Forelimb muscle (tissue), 1 donor: ENCODE results near the gene KRTAP4-9. TPM values are rescaled to one million over a fixed set of nuclear protein-coding genes. Genes with fewer than 3 reads are reported as not detected.
"Not testable (repeated sequence)": the region's sequence is repeated elsewhere in the genome, so short reads cannot be mapped to it uniquely, and the experiment has no call there.

Experiments used
- DNase-seq: peaks from one replicate; pipeline ENCODE4 v3.0.0-alpha.2; 2013; ENCODE audit warnings: low read depth
- polyA plus RNA-seq: library from polyadenylated mRNA; unstranded; fragments of 120-200 nt; gene quantifications from one replicate; pipeline ENCODE4 v1.2.1, GENCODE V29; 2013; ENCODE audit not compliant: insufficient read length

KRTAP4-9 gene
- polyA plus RNA-seq, 1 donor = not detected

DNA sequence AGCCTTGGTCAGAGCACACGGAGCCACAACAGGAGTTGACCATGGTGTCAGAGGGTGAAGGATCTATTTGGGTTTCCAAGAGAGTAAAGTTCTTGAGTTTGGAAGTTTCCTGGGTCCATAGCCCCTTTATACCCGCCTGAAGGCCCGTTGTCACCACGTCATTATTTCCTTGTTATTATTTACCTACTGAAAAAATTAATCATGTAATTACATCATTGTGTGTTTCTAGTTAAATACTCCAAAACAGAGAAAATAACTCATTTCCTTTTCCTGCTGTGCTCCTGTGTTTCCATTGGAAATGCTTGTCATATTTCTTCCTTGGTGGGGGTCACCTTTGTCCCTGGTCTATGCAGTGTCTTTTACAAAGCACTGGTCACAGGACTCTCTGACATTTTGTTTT, 7.1 kb upstream of the KRTAP4-9 start, which contains the start of gene KRTAP4-8:
Gene KRTAP4-8 (minus strand): TSS at position 101 of the 400 bp plus-strand sequence. CDS start 58 bp downstream, at position 43.
- DNase-seq = no peak

DNA sequence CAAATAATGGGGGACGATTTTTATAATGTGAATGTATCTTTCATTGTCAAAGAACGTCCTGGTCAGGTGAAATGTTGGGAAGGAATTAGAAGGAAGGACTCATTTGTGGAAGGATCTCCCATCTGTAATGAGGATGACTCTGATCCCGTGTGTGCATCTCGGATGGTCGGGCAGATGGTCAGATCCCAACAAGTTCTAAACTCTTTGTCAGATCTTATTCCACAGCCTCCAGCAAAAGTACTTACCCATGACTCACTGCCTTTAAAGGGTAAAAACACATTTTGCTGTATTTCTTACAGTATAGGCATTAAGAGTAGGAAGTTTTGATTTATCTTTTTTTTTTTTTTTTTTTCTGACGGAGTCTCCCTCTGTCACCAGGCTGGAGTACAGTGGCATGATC, 6.7 kb upstream of the KRTAP4-9 start:
- no peak for DNase-seq

DNA sequence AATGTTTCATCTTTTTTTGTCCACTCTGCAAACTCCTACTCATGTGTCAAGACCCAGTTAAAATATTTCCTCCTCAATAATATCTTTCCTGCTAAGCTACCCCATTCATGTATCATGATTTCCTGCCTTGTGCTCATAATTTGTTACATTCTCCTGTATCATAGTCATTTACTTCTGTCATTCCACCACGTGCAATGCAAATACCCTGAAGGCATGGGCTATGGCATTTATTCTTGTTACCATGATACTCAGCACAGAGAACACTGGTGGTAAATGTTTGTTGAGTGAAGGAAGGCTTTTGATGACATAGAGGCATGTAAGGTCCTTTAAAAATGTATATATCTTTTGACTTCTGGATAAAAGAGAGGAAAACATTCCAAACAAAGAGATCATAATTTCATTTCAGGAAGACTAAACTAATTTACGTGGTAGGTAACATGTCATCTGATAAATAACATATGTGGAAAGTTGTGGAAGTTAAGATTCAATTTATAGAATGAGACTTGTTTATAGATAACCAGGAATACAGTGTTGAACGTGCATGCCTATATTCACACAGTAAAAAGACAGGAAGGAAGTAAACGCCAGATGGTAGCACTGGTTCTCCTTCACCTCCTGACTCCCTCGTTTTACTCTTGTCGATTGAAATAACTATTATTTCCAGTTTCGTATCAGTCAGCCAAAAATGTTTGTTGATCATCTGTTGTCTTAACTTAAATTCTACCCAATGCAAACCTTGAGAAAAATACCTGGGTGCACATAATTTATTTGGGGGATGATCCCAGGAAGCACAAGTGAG, 5.3 kb upstream of the KRTAP4-9 start:
- not testable (repeated sequence) for DNase-seq

DNA sequence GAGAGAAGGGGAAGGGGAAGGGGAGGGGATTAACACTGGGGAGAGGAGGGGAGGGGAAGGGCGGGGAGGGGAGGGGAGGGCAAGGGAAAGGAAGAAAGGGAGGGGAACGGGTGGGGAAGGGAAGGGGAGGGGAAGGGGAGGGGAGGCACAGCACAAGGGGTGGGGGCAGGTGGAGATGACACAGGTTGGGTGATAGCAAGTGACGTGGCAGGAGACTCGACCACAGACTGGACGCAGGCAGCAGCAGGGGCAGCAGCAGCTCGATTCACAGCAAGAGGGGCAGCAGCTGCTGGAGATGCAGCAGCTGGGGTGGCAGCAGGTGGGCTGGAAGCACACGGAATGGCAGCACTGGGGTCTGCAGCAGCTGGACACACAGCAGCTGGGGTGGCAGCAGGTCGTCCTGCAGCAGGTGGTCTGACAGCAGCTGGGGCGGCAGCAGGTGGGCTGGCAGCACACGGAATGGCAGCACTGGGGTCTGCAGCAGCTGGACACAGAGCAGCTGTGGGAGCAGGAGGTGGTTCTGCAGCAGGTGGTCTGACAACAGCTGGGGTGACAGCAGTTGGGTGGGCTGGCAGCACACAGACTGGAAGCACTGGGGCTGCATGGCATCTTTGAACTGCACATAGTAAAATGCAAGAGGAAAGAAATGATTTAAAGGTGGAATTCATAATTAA, 3.5 kb upstream of the KRTAP4-9 start, which contains the start of gene KRTAP4-16:
Gene KRTAP4-16 (minus strand): TSS at position 624 of the 674 bp plus-strand sequence. CDS start 0 bp downstream, at position 624.
- no peak for DNase-seq

DNA sequence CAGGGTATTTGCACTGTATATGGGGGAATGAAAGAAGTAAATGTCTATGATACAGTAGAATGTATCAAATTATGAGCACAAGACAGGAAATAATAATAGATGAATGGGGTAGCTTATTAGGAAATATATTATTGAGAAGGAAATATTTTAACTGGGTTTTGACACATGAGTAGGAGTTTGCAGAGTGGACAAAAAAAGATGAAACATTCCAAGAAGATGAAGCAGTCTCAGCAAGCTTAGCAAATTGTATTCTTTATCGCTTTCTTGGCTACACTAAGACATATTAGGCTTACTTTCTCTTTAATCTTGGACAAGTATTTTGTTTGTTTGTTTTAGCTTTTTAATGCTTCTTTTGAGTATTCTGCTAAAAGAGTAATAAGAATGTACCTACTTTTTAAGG, 1.3 kb upstream of the KRTAP4-9 start:
- no peak for DNase-seq

DNA sequence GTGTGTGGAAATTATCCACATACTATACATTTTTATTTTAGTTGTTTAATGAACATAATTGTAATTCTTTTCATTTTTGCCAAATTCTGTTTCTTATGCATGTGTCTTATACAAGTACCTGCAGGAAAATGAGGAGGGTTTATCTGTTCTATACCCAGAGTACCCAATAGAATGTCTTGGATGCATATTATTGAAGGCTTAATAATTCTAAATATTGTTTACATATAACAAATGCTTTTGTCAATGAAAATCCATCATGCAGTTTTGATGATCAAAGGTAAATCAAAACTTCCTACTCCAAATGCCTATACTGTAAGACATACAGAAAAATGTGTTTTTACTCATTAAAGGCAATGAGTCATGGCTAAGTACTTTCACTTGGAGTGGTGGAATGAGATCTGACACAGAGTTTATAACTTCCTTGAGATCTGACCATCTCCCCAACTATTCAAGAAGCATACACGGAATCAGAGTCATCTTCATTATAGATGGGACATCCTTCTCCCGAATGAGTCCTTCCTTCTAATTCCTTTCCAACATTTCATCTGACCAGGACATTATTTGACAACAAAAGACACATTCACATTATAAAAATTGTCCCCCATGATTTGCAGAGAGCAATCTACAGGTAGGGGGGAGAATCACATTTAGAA, 677 bp upstream of the KRTAP4-9 start:
- DNase-seq = not testable (repeated sequence)

DNA sequence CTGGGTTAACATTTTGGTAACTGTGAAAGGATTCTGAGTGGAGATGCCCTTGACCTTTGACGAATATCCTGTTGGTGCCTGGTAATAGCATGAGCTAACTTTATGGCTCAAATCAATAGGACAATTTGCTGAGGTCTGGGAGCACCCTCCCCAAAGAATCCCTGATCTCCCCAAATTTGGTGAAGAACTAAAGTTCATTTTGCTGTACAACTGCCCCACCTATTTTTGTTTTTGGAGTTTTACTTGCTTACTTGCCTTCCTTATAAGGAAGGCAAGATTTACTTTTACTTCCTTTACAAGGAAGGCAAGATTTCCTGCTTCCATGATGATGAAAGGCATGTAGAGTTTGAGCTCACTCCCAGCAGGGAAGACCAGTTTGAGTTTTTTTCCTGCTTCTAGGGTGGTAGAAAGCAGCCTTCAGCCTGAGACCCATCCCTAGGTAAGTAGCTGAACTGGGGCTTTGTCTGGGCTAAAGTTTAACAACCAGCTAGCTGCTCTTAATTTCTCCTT, 2.8 kb downstream of the KRTAP4-9 start:
- DNase-seq = no peak

DNA sequence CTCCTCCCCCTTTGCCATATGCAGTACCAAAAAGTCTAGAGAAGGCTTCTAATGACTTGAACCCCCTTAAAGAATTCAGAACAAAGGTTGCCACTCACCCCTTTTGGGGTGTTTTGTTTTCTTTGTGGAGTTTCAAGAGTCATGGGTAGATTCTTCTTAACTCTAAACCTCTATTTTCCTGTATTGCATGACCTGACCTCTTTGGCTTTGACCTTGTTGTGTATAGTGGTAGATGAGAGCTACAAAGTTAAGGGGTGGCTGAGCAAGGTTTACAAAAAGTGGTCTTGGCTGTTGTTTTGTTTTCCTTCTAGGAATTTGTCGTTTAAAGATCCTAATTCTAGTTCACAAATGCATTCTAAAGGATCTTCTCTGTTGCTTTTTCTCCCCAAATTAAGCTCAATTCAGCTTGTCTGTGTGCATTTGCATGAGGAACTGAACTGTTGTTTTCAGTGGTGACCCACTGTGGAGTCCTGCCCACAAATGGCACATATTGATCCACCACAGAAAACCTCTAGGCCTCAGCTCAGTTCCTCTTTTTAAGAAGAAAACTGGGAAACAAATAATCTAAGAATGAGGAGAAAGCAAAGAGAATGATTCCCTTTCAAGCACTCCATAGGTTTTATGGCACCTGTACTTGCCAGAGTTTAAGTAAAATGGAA, 3.7 kb downstream of the KRTAP4-9 start:
- not testable (repeated sequence) for DNase-seq

DNA sequence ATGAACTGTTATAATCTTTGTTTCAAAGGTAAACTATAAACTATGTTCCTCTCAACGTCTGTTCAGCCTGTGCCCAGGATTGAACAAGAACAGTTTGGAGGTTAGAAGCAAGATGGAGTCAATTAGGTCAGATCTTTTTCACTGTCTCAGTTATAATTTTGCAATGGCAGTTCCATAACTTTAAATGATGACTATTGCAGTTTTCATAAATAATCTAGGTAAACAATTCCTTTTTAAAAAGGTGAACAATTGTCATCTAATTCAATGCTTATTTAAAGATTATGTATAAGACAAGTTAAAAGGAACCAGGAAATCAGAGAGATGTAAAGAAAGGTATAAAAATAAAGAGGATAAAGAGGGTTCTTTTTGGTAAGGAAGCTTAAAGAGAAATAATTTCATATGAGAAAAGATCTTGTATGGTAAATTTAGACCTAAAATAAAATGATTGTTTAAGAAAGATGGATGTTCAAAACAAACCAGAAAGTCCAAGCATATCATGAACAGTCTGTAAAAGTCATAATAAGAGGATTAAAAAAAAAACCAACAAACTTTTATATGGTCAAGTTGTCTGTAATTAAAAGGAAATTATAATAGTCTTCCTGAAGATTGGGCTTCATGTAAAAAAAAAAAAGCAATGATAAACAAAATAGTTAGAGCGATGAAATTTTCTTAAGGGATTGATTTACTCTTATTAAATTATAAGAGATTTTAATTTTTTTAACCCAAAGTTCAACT, 6.1 kb downstream of the KRTAP4-9 start:
- DNase-seq = no peak

DNA sequence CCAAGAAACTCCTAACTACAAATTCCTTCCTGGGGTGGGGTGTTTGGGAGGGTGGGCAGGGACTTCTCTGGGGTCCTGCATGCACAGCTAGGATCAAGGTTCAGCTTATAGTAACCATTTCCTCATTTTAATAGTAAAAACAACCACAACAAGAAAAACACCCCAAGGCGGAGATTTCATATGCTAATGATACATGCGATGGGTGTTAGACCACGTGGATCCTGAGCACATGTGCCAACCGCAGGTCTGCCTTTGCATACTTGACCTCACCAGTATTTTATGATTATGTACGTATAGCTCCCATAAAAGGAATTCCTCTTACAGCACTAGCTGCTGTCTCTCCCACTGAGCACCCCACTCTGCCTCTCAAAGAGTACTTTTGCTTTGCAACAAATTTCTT, 11.1 kb downstream of the KRTAP4-9 start:
- DNase-seq = no peak

DNA sequence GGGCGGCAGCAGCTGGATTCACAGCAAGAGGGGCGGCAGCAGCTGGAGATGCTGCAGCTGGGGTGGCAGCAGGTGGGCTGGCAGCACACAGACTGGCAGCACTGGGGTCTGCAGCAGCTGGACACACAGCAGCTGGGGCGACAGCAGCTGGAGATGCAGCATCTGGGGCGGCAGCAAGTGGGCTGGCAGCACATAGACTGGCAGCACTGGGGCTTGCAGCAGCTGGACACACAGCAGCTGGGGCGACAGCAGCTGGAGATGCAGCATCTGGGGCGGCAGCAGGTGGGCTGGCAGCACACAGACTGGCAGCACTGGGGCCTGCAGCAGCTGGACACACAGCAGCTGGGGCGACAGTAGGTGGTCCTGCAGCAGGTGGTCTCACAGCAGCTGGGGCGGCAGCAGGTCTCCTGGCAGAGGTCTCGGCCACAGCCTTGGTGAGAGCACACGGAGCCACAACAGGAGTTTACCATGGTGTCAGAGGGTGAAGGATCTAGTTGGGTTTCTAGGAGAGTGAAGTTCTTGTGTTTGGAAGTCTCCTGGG, 12.7 kb downstream of the KRTAP4-9 start, which contains the start of gene KRTAP4-11:
Gene KRTAP4-11 (minus strand): TSS at position 528 of the 541 bp plus-strand sequence. CDS start 58 bp downstream, at position 470.
- DNase-seq = not testable (repeated sequence)

DNA sequence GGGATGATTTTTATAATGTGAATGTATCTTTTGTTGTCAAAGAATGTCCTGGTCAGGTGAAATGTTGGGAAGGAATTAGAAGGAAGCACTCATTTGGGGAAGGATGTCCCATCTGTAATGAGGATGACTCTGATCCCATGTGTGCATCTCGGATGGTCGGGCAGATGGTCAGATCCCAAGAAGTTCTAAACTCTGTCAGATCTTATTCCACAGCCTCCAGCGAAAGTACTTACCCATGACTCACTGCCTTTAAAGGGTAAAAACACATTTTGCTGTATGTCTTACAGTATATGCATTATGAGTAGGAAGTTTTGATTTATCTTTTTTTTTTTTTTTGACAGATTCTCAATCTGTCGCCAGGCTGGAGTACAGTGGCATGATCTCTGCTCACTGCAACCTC, 13.5 kb downstream of the KRTAP4-9 start:
- no peak for DNase-seq

DNA sequence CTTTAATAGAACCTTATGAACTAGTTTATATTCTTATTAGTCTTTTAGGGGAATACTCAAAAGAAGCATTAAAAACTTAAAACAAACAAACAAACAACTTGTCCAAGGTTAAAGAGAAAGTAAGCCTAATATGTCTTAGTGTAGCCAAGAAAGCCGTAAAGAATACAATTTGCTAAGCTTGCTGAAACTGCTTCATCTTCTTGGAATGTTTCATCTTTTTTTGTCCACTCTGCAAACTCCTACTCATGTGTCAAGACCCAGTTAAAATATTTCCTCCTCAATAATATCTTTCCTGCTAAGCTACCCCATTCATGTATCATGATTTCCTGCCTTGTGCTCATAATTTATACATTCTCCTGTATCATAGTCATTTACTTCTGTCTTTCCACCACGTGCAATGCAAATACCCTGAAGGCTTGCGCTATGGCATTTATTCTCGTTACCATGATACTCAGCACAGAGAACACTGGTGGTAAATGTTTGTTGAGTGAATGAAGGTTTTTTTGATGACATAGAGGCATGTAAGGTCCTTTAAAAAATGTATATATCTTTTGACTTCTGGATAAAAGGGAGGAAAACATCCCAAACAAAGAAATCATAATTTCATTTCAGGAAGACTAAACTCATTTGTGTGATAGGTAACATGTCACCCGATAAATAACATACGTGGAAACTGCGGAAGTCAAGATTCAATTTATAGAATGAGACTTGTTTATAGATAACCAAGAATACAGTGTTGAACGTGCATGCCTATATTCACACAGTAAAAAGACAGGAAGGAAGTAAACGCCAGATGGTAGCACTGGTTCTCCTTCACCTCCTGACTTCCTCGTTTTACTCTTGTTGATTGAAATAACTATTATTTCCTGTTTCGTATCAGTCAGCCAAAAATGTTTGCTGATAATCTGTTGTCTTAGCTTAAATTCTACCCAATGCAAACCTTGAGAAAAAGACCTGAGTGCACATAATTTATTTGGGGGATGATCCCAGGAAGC, 14.8 kb downstream of the KRTAP4-9 start:
- not testable (repeated sequence) for DNase-seq

DNA sequence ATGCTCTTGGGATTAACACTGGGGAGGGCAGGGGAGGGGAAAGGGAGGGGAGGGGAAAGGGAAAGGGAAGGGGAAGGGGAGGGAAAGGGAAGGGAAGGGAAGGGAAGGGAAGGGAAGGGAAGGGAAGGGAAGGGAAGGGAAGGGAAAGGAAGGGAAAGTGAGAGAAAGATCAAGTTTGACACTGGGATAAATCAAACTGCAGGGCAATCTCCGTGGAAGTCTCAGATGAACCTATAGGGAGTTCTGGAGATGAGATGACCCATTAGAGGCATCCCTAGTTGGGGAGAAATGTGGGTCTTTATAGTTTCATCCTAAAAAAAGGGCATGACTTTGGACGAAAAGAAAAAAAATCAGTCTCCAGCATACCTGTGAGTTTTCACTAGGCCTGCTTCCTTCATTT, 16.6 kb downstream of the KRTAP4-9 start:
- DNase-seq = no peak

DNA sequence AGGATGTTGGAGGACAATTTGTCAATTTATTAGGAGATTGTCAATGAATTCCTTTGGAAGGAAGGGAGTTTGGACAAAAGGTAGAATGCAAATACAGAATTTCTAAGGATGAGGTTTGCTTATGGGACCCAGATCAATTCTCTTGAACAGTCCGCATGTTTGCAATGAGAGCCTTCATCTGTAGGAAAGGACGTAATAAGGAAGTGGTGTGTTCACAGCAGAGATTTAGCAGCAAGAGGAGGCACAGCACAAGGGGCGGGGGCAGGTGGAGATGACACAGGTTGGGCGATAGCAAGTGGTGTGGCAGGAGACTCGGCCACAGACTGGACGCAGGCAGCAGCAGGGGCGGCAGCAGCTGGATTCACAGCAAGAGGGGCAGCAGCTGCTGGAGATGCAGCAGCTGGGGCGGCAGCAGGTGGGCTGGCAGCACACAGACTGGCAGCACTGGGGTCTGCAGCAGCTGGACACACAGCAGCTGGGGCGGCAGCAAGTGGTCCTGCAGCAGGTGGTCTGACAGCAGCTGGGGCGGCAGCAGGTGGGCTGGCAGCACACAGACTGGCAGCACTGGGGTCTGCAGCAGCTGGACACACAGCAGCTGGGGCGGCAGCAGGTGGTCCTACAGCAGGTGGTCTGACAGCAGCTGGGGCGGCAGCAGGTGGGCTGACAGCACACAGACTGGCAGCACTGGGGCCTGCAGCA, 18.3 kb downstream of the KRTAP4-9 start:
- not testable (repeated sequence) for DNase-seq

DNA sequence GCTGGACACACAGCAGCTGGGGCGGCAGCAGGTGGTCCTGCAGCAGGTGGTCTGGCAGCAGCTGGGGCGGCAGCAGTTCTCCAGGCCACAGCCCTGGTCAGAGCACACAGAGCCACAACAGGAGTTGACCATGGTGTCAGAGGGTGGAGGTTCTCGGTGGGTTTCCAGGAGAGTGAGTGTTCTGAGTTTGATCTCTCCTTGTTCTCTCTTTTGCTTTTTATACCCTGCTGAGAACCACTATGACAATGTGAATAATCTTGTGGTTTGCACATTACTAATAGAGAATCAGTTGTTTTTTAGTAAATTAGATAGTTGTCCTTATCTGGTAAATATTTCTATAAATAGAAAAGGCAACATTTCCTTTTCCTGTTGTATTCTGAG, 18.8 kb downstream of the KRTAP4-9 start, which contains the start of gene KRTAP4-12:
Gene KRTAP4-12 (minus strand): TSS at position 192 of the 381 bp plus-strand sequence. CDS start 60 bp downstream, at position 132.
- not testable (repeated sequence) for DNase-seq

DNA sequence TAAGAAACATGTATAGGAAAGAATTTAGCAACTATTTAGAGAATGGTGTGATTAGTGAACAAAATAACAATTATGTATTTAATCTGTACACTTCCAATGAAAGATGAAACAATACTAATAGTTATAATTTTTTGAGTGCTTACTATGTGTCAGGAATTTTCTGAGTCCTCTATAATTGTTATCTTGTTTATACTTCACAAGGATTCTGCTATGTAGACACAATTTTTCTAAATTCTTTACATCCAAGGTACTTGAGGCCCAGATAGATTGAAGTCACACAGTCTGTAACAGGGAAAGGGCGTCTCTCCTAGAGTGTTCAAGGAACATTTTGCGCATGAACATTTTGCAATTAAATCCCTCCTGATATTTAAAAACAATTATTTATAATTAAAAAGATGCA, 19.9 kb downstream of the KRTAP4-9 start:
- no peak for DNase-seq

DNA sequence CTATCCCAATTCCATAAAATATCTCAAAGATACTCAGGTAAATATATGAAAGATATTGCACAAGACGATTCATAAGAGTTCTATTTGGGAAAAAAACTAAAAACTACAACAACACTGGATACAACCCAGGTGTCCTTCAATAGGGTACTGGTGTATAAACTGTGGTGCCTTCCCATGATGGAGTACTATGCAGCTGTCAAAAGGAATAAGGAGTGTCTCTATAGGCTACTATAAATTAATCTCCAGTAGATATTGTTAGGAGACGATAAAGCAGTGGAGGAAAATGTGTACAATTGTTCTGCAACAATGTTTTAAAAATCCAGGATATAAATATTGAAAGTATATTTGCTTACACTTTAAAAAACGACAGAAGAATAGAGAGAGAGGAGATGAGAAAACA, 21.2 kb downstream of the KRTAP4-9 start:
- no peak for DNase-seq
